ENCODE results near the gene TJP1.

GRCh38 chr15:29736012-29736743 lies 86.1 kb downstream of the TJP1 start:
- TF ChIP-seq CTCF (IDR thresholded peaks at IDR 0.05; ENCODE audit: poor library complexity) (no peak), EZH2 (IDR thresholded peaks at IDR 0.05; ENCODE audit: borderline replicate concordance) (no peak), EZH2phosphoT487 (IDR thresholded peaks at IDR 0.05; ENCODE audit: low read depth, severe bottlenecking, unreplicated experiment) (no peak)
